DND-41 (cell line): ENCODE results near the gene PTPRR.

Source experiments
- EZH2 ChIP-seq: IDR thresholded peaks from 3 replicates; pipeline ENCODE4 v1.6.1; 2012; ENCODE audit warnings: borderline replicate concordance, low read depth, mild to moderate bottlenecking, moderate library complexity, low read length, inconsistent platforms; ENCODE audit not compliant: severe bottlenecking
- TF ChIP-seq, protein P1 (sequence below): IDR thresholded peaks from 2 replicates; pipeline ENCODE4 v1.5.1; 2012; ENCODE audit warnings: borderline replicate concordance, low read length, moderate library complexity, mild to moderate bottlenecking; ENCODE audit not compliant: poor library complexity, severe bottlenecking; ENCODE audit errors: extremely low read depth

- TF ChIP-seq, protein P1, sequence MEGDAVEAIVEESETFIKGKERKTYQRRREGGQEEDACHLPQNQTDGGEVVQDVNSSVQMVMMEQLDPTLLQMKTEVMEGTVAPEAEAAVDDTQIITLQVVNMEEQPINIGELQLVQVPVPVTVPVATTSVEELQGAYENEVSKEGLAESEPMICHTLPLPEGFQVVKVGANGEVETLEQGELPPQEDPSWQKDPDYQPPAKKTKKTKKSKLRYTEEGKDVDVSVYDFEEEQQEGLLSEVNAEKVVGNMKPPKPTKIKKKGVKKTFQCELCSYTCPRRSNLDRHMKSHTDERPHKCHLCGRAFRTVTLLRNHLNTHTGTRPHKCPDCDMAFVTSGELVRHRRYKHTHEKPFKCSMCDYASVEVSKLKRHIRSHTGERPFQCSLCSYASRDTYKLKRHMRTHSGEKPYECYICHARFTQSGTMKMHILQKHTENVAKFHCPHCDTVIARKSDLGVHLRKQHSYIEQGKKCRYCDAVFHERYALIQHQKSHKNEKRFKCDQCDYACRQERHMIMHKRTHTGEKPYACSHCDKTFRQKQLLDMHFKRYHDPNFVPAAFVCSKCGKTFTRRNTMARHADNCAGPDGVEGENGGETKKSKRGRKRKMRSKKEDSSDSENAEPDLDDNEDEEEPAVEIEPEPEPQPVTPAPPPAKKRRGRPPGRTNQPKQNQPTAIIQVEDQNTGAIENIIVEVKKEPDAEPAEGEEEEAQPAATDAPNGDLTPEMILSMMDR: no peak
- TF ChIP-seq EZH2: no peak
Measured at GRCh38 chr12:70763666-70764065, 156.9 kb downstream of the PTPRR start.
